NB4 (cell line): ENCODE measurements around the gene NPAS2.

Experiments used
- CTCF ChIP-seq: IDR thresholded peaks from one replicate; pipeline ENCODE4 v1.5.1; 2012; ENCODE audit warnings: low read depth, low read length
- POLR2A ChIP-seq: IDR thresholded peaks from 2 replicates; pipeline ENCODE4 v1.6.1; 2011; ENCODE audit warnings: mild to moderate bottlenecking; ENCODE audit not compliant: insufficient read length; ENCODE audit errors: extremely low read depth

DNA sequence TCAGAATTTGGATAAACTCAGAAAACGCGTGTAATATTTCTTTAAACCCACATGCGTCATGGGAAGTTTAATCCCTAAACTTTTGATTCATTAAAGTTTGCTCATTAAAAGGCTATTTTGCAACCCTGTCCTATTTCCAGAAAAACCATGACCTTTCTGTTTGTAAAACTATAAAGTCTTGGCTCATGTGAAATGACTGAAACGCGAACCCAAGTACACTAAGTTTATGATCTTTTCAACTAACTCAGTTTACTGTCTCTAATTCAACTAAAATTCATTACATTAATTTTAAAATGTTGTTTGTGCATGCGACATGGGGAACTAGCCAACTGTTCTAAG, 178.3 kb downstream of the NPAS2 start:
- no peak for TF ChIP-seq CTCF
- no peak for TF ChIP-seq POLR2A
